HepG2 (cell line): Measurements from ENCODE around the gene SLC22A23. TPM values are rescaled to one million over a fixed set of nuclear protein-coding genes. Genes with fewer than 3 reads are reported as not detected.

Experiments used
- HDAC2 ChIP-seq: sonication (generic); formaldehyde crosslinking; IDR thresholded peaks from 2 replicates; pipeline ENCODE4 v1.4.0; 2020; ENCODE audit warnings: missing genetic modification reagents
- MED8 ChIP-seq: sonication (generic); formaldehyde crosslinking; IDR thresholded peaks from 2 replicates; pipeline ENCODE4 v1.8.1; 2023; ENCODE audit warnings: mild to moderate bottlenecking, missing genetic modification reagents; ENCODE audit not compliant: insufficient replicate concordance
- PAWR ChIP-seq: sonication (generic); formaldehyde crosslinking; IDR thresholded peaks from 2 replicates; pipeline ENCODE4 v1.4.0; 2020; ENCODE audit warnings: missing genetic modification reagents, mild to moderate bottlenecking, borderline replicate concordance
- ZC3H4 ChIP-seq: sonication (generic); formaldehyde crosslinking; IDR thresholded peaks from 2 replicates; pipeline ENCODE4 v1.4.0; 2020; ENCODE audit warnings: missing genetic modification reagents, borderline replicate concordance
- ZKSCAN8 ChIP-seq: IDR thresholded peaks from 2 replicates; pipeline ENCODE4 v1.6.1; 2016; ENCODE audit warnings: borderline replicate concordance, missing genetic modification reagents, missing compliant biosample characterization
- ZNF121 ChIP-seq: sonication (generic); formaldehyde crosslinking; IDR thresholded peaks from 2 replicates; pipeline ENCODE4 v1.5.0; 2020; ENCODE audit warnings: mild to moderate bottlenecking, missing genetic modification reagents
- ZNF329 ChIP-seq: sonication (generic); formaldehyde crosslinking; IDR thresholded peaks from 2 replicates; pipeline ENCODE4 v1.9.0; 2021; ENCODE audit warnings: low read depth, mild to moderate bottlenecking, missing genetic modification reagents
- ZNF431 ChIP-seq: sonication (generic); formaldehyde crosslinking; IDR thresholded peaks from 2 replicates; pipeline ENCODE4 v1.9.0; 2022; ENCODE audit warnings: missing genetic modification reagents, low read depth, mild to moderate bottlenecking, borderline replicate concordance
- ZNF44 ChIP-seq: sonication (generic); formaldehyde crosslinking; IDR thresholded peaks from 2 replicates; pipeline ENCODE4 v1.5.1; 2020; ENCODE audit warnings: mild to moderate bottlenecking, missing genetic modification reagents
- ZNF547 ChIP-seq: sonication (generic); formaldehyde crosslinking; IDR thresholded peaks from 2 replicates; pipeline ENCODE4 v1.5.1; 2020; ENCODE audit warnings: mild to moderate bottlenecking, missing genetic modification reagents
- ZNF558 ChIP-seq: sonication (generic); formaldehyde crosslinking; IDR thresholded peaks from 2 replicates; pipeline ENCODE4 v1.9.0; 2022; ENCODE audit warnings: mild to moderate bottlenecking, missing genetic modification reagents, borderline replicate concordance
- ZNF782 ChIP-seq: sonication (generic); formaldehyde crosslinking; IDR thresholded peaks from 2 replicates; pipeline ENCODE4 v1.4.0; 2020; ENCODE audit warnings: missing genetic modification reagents, mild to moderate bottlenecking, borderline replicate concordance
- ZNF879 ChIP-seq: sonication (generic); formaldehyde crosslinking; IDR thresholded peaks from 2 replicates; pipeline ENCODE4 v1.8.1; 2023; ENCODE audit warnings: missing genetic modification reagents
- polyA plus RNA-seq, 8 experiments: library from polyadenylated mRNA; depleted of rRNA in 3 of 8; stranded (reverse) in 7 of 8; unstranded in 1 of 8; fragments of >200 nt; fragmentation: Illumina TruSeq in 4 of 8; extraction: Trizol in 4 of 8; gene quantifications; 2 replicates each; pipeline versions ENCODE4 v1.2.1 to v1.2.3, GENCODE V29; 2011 to 2016; ENCODE audit warnings: low read depth in 4 of 8, missing spikeins in 1 of 8, mixed read lengths in 1 of 8; ENCODE audit not compliant: insufficient read depth in 1 of 8
- total RNA-seq, 5 experiments: library from RNA; depleted of rRNA; stranded (reverse); fragments of >200 nt; fragmentation: Illumina TruSeq; extraction: Trizol; gene quantifications; 2 replicates each; pipeline ENCODE4 v1.2.3, GENCODE V29; 2016; ENCODE audit warnings: low read depth in 1 of 5
- TF ChIP-seq, protein P1 (sequence below): sonication (generic); formaldehyde crosslinking; IDR thresholded peaks from 2 replicates; pipeline ENCODE4 v1.8.0; 2022; ENCODE audit warnings: missing genetic modification reagents, mild to moderate bottlenecking, borderline replicate concordance
- TF ChIP-seq, protein P2 (sequence below): sonication (generic); formaldehyde crosslinking; IDR thresholded peaks from 2 replicates; pipeline ENCODE4 v1.5.0; 2020; ENCODE audit warnings: mild to moderate bottlenecking, missing genetic modification reagents, borderline replicate concordance
- TF ChIP-seq, protein P3 (sequence below): sonication (generic); formaldehyde crosslinking; IDR thresholded peaks from 2 replicates; pipeline ENCODE4 v1.5.0; 2020; ENCODE audit warnings: mild to moderate bottlenecking, missing genetic modification reagents
- TF ChIP-seq, protein P4 (sequence below): sonication (generic); formaldehyde crosslinking; IDR thresholded peaks from 2 replicates; pipeline ENCODE4 v1.4.0; 2020; ENCODE audit warnings: missing genetic modification reagents, low read depth, mild to moderate bottlenecking, borderline replicate concordance

The SLC22A23 gene
- total and polyA plus RNA-seq, 2 of the 13 experiments (the other 11 are each of a cell fraction or from before 2014, with no cell fraction given): 11.8 to 17.5 TPM

DNA sequence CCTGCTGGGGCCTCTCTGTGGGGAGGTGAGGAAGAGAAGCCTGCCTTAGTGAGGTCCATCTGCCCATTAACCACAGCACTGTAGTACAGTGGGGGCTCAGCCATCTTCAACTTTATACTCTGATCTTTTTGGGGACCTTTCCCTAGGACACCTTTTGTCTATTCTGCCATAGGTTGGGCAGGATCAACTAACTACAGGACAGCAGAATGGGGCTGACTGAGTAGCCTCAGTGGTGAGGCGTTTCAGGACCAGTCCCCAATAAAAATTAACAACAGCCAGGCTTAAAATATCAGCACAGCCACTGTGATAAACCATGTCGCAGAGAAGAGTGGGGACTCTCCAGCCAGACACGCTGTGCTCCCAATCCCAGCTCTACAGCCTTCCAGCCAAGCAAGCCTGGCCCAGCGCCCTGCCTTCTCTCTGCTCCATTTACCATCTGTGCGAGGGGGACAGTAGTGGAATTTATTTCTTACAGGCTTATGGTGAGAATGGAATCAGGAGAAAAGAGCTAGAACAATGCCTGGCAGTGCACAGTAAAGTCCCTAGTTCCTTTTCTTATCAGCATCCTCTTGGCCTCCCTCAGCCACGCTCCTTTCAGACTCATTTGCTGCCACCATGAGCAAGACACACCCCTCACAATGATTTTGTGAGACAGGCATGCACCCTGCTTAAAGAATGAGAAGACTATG lies 75.5 kb downstream of the SLC22A23 start (continued):
- 0 out of 2 replicates have a peak, but pooled peaks have one; percentile 7 for TF ChIP-seq ZNF121
- TF ChIP-seq, protein P1, sequence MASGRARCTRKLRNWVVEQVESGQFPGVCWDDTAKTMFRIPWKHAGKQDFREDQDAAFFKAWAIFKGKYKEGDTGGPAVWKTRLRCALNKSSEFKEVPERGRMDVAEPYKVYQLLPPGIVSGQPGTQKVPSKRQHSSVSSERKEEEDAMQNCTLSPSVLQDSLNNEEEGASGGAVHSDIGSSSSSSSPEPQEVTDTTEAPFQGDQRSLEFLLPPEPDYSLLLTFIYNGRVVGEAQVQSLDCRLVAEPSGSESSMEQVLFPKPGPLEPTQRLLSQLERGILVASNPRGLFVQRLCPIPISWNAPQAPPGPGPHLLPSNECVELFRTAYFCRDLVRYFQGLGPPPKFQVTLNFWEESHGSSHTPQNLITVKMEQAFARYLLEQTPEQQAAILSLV (CRISPR knock-in tag): 0 out of 2 replicates have a peak, but pooled peaks have one; percentile 50
- peak; percentile 17; the same call in 1 of the 2 replicates for TF ChIP-seq ZNF431 (CRISPR knock-in tag)
- TF ChIP-seq ZNF558 (CRISPR knock-in tag): no peak
- TF ChIP-seq, protein P2, sequence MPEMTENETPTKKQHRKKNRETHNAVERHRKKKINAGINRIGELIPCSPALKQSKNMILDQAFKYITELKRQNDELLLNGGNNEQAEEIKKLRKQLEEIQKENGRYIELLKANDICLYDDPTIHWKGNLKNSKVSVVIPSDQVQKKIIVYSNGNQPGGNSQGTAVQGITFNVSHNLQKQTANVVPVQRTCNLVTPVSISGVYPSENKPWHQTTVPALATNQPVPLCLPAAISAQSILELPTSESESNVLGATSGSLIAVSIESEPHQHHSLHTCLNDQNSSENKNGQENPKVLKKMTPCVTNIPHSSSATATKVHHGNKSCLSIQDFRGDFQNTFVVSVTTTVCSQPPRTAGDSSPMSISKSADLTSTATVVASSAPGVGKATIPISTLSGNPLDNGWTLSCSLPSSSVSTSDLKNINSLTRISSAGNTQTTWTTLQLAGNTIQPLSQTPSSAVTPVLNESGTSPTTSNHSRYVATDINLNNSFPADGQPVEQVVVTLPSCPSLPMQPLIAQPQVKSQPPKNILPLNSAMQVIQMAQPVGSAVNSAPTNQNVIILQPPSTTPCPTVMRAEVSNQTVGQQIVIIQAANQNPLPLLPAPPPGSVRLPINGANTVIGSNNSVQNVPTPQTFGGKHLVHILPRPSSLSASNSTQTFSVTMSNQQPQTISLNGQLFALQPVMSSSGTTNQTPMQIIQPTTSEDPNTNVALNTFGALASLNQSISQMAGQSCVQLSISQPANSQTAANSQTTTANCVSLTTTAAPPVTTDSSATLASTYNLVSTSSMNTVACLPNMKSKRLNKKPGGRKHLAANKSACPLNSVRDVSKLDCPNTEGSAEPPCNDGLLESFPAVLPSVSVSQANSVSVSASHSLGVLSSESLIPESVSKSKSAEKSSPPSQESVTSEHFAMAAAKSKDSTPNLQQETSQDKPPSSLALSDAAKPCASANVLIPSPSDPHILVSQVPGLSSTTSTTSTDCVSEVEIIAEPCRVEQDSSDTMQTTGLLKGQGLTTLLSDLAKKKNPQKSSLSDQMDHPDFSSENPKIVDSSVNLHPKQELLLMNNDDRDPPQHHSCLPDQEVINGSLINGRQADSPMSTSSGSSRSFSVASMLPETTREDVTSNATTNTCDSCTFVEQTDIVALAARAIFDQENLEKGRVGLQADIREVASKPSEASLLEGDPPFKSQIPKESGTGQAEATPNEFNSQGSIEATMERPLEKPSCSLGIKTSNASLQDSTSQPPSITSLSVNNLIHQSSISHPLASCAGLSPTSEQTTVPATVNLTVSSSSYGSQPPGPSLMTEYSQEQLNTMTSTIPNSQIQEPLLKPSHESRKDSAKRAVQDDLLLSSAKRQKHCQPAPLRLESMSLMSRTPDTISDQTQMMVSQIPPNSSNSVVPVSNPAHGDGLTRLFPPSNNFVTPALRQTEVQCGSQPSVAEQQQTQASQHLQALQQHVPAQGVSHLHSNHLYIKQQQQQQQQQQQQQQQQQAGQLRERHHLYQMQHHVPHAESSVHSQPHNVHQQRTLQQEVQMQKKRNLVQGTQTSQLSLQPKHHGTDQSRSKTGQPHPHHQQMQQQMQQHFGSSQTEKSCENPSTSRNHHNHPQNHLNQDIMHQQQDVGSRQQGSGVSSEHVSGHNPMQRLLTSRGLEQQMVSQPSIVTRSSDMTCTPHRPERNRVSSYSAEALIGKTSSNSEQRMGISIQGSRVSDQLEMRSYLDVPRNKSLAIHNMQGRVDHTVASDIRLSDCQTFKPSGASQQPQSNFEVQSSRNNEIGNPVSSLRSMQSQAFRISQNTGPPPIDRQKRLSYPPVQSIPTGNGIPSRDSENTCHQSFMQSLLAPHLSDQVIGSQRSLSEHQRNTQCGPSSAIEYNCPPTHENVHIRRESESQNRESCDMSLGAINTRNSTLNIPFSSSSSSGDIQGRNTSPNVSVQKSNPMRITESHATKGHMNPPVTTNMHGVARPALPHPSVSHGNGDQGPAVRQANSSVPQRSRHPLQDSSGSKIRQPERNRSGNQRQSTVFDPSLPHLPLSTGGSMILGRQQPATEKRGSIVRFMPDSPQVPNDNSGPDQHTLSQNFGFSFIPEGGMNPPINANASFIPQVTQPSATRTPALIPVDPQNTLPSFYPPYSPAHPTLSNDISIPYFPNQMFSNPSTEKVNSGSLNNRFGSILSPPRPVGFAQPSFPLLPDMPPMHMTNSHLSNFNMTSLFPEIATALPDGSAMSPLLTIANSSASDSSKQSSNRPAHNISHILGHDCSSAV (CRISPR knock-in tag): no peak
- TF ChIP-seq MED8: no peak
- TF ChIP-seq ZNF329 (CRISPR knock-in tag): 0 out of 2 replicates have a peak, but pooled peaks have one; percentile 23
- TF ChIP-seq, protein P3, sequence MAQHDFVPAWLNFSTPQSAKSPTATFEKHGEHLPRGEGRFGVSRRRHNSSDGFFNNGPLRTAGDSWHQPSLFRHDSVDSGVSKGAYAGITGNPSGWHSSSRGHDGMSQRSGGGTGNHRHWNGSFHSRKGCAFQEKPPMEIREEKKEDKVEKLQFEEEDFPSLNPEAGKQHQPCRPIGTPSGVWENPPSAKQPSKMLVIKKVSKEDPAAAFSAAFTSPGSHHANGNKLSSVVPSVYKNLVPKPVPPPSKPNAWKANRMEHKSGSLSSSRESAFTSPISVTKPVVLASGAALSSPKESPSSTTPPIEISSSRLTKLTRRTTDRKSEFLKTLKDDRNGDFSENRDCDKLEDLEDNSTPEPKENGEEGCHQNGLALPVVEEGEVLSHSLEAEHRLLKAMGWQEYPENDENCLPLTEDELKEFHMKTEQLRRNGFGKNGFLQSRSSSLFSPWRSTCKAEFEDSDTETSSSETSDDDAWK (CRISPR knock-in tag): no peak
- TF ChIP-seq, protein P4, sequence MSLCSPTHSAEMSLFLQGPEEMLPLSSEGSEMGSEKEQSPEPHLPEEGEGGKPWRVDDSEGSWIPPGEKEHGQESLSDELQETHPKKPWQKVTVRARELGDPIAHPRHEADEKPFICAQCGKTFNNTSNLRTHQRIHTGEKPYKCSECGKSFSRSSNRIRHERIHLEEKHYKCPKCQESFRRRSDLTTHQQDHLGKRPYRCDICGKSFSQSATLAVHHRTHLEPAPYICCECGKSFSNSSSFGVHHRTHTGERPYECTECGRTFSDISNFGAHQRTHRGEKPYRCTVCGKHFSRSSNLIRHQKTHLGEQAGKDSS (CRISPR knock-in tag): peak; percentile 20; the same call in 1 of the 2 replicates
- 0 out of 2 replicates have a peak, but pooled peaks have one; percentile 58 for TF ChIP-seq ZNF879
- 0 out of 2 replicates have a peak, but pooled peaks have one; percentile 43 for TF ChIP-seq ZNF782
- no peak for TF ChIP-seq PAWR (CRISPR knock-in tag)
- TF ChIP-seq ZNF44 (CRISPR knock-in tag): 0 out of 2 replicates have a peak, but pooled peaks have one; percentile 60
- TF ChIP-seq ZKSCAN8 (CRISPR knock-in tag): no peak
- peak; percentile 74; the same call in 1 of the 2 replicates for TF ChIP-seq ZC3H4 (CRISPR knock-in tag)
- TF ChIP-seq HDAC2 (CRISPR knock-in tag): no peak
- peak; percentile 62; the same call in 1 of the 2 replicates for TF ChIP-seq ZNF547
